ENCODE results near the gene NCDN.

Gene NCDN

DNA sequence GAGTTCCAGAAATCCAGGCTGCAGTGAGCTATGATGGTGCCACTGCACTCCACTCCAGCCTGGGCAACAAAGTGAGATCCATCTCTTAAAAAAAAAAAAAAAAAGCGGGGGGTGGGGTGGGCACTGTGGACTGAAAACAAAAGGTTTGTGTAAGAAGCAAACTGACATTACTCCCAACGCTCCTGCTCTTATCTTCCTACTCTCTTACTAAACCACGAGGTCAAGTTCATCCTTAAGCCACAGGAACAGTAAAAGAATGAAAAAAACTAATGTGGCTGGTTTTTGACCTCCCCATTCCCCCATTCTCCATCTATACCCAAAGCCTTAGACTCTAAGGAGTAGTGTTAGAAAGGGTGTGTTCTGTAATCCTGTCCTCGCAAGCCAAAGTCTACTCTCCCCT, 46.3 kb downstream of the NCDN start:
- DNase-seq (ENCODE audit: insufficient read length, low spot score) (no peak), FAIRE-seq (no peak)
- TF ChIP-seq, protein P1, sequence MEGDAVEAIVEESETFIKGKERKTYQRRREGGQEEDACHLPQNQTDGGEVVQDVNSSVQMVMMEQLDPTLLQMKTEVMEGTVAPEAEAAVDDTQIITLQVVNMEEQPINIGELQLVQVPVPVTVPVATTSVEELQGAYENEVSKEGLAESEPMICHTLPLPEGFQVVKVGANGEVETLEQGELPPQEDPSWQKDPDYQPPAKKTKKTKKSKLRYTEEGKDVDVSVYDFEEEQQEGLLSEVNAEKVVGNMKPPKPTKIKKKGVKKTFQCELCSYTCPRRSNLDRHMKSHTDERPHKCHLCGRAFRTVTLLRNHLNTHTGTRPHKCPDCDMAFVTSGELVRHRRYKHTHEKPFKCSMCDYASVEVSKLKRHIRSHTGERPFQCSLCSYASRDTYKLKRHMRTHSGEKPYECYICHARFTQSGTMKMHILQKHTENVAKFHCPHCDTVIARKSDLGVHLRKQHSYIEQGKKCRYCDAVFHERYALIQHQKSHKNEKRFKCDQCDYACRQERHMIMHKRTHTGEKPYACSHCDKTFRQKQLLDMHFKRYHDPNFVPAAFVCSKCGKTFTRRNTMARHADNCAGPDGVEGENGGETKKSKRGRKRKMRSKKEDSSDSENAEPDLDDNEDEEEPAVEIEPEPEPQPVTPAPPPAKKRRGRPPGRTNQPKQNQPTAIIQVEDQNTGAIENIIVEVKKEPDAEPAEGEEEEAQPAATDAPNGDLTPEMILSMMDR (IDR thresholded peaks at IDR 0.05; ENCODE audit: insufficient read depth, missing control alignments), result no peak

DNA sequence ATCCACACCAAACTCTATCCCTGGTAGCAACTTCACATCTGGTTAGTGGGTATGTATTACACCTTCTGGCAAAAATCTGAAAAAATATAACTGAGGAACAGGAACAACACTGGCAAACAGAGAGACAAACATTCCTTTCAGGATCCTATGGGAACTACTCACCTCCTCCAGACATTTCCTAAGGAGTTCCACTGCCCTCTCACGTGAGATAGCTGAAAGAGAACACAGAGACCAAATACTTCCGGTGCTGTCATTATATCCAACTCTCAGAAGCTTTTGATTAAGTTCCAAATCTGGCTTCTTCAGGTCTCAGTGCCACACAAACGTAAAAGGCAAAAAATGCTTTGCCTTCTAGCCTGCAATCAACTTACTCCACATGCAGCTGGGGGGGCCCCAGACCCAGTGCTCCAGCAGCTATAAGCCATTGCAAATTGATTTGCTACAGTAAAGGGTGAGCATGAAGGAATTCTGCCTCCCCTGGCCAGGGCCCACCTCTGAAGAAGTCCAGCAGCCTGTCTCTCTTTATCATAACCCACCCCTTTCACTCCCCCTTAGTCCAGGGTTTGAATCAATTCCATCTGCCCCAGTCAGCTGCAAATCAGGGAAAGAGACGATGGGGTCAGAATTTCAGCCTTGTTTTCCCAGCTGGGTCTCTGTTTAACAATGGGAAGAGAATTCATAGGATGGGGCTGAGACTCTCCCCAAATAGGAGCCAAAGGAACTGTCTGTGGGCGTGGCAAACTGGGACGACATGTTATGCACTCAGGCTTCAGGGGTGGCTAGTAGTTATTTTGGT, 47.7 kb downstream of the NCDN start:
- no peak for DNase-seq (ENCODE audit: insufficient read length, low spot score)
- TF ChIP-seq, protein P1 (IDR thresholded peaks at IDR 0.05; ENCODE audit: insufficient read depth, missing control alignments), result no peak
- FAIRE-seq, result no peak

DNA sequence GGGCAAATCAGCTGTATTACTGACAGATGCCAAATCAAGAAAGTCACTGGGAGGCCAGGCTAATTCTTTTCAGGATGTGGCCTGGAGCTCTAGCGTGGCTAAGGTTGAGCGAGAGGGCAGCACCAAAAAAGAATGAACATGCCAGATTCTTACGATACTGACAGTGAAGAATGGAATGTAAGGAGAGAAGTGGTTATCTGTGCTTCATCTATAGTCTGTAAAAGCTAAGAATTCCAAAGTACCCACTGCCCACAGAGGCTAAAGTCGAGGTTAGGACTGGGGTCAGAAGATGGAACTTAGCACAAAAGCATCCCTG, 48.2 kb downstream of the NCDN start:
- DNase-seq (ENCODE audit: insufficient read length, low spot score) (no peak), FAIRE-seq (no peak)
- TF ChIP-seq, protein P1 (IDR thresholded peaks at IDR 0.05; ENCODE audit: insufficient read depth, missing control alignments), result no peak

DNA sequence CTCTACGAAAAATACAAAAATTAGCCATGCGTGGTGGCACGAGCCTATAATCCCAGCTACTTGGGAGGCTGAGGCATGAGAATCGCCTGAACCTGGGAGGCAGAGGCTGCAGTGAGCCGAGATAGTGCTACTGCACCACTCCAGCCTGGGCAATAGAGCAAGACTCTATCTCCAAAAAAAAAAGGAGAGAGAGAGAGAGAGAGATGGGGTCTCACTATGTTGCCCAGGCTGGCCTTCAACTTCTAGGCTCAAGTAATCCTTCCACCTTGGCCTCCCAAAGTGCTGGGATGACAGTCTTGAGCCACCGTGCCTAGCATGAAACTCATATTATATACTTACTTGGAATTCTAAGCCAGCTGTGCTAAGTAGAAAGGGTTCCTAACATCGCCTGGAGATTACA, 54.1 kb downstream of the NCDN start:
- FAIRE-seq (no peak), DNase-seq (ENCODE audit: insufficient read length, low spot score) (no peak)
- TF ChIP-seq, protein P1 (IDR thresholded peaks at IDR 0.05; ENCODE audit: insufficient read depth, missing control alignments), result no peak

DNA sequence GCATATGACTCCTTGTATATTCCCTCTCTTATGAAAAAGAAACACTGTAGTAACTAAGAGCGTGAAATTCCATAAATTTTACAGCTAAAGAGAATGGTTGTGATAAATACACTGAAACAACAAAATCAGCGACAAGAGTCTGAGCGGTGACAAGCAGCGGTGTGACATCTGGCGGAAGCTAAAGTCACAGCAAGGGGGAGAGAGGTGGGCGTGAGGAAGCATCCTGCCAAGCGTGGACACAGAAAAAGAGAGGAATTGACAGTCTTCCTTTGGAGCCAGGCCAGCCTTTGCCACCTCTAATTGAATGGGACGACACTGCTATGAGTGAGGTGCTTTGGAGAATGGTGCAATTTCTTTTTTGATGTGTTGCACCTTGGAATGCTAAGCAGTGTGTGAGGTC, 57.8 kb downstream of the NCDN start:
- FAIRE-seq, result no peak
- DNase-seq (ENCODE audit: insufficient read length, low spot score), result no peak

More for the DNA sequence above, 57.8 kb downstream of the NCDN start:
- TF ChIP-seq, protein P1 (IDR thresholded peaks at IDR 0.05; ENCODE audit: insufficient read depth, missing control alignments), result no peak

All from D721Med (cell line).